Ishikawa (cell line): ENCODE data around the gene MADD.

Experiments used
- CEBPB ChIP-seq: IDR thresholded peaks from 2 replicates; pipeline ENCODE4 v1.6.1; 2012
- EP300 ChIP-seq: IDR thresholded peaks from 2 replicates; pipeline ENCODE4 v1.6.1; 2012; ENCODE audit warnings: borderline replicate concordance
- FOXM1 ChIP-seq: IDR thresholded peaks from 2 replicates; pipeline ENCODE4 v1.6.1; 2012; ENCODE audit warnings: low read depth, borderline replicate concordance
- NFIC ChIP-seq: IDR thresholded peaks from 2 replicates; pipeline ENCODE4 v1.6.1; 2012
- TAF1 ChIP-seq: IDR thresholded peaks from 2 replicates; pipeline ENCODE4 v1.6.1; 2012; ENCODE audit warnings: low read depth, mild to moderate bottlenecking
- YY1 ChIP-seq: IDR thresholded peaks from 2 replicates; pipeline ENCODE4 v1.6.1; 2012; ENCODE audit warnings: low read depth
- ZBTB7A ChIP-seq: IDR thresholded peaks from 2 replicates; pipeline ENCODE4 v1.6.1; 2012; ENCODE audit warnings: low read depth
- TF ChIP-seq, protein P1 (sequence below): IDR thresholded peaks from 2 replicates; pipeline ENCODE4 v1.6.1; 2012; ENCODE audit warnings: low read depth, mild to moderate bottlenecking
- TF ChIP-seq, protein P2 (sequence below): IDR thresholded peaks from 2 replicates; pipeline ENCODE4 v1.6.1; 2012

DNA sequence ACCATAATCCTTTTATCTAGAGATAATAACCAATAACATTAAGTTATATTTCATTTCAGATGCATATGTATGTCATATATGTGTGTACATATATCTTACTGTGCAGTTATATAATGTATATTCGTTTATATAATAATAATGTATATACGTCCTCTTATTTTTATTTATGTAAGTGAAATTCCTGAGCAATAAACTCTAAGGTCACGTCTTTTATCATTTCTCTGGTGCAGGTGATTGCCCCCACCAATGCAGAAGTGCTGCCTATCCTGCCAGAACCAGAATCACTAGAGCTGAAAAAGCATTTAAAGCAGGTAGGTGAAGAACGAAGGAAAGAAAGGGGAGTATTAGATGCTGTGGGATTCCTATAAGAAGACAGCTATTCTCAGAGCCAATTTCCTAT lies 8.8 kb downstream of the MADD start:
- no peak for TF ChIP-seq CEBPB
- no peak for TF ChIP-seq TAF1
- TF ChIP-seq NFIC = no peak
- TF ChIP-seq EP300 = no peak
- TF ChIP-seq, protein P1, sequence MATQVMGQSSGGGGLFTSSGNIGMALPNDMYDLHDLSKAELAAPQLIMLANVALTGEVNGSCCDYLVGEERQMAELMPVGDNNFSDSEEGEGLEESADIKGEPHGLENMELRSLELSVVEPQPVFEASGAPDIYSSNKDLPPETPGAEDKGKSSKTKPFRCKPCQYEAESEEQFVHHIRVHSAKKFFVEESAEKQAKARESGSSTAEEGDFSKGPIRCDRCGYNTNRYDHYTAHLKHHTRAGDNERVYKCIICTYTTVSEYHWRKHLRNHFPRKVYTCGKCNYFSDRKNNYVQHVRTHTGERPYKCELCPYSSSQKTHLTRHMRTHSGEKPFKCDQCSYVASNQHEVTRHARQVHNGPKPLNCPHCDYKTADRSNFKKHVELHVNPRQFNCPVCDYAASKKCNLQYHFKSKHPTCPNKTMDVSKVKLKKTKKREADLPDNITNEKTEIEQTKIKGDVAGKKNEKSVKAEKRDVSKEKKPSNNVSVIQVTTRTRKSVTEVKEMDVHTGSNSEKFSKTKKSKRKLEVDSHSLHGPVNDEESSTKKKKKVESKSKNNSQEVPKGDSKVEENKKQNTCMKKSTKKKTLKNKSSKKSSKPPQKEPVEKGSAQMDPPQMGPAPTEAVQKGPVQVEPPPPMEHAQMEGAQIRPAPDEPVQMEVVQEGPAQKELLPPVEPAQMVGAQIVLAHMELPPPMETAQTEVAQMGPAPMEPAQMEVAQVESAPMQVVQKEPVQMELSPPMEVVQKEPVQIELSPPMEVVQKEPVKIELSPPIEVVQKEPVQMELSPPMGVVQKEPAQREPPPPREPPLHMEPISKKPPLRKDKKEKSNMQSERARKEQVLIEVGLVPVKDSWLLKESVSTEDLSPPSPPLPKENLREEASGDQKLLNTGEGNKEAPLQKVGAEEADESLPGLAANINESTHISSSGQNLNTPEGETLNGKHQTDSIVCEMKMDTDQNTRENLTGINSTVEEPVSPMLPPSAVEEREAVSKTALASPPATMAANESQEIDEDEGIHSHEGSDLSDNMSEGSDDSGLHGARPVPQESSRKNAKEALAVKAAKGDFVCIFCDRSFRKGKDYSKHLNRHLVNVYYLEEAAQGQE = no peak
- TF ChIP-seq, protein P2, sequence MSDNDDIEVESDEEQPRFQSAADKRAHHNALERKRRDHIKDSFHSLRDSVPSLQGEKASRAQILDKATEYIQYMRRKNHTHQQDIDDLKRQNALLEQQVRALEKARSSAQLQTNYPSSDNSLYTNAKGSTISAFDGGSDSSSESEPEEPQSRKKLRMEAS = no peak
- TF ChIP-seq FOXM1 = no peak
- TF ChIP-seq ZBTB7A = no peak
- no peak for TF ChIP-seq YY1
